ENCODE results near the gene SUSD5.

SUSD5 gene

GRCh38 chr3:33146791-33147445, 71.7 kb downstream of the SUSD5 start:
- no peaks in the 10 kb centered on the region for H3K9me3 ChIP-seq (ENCODE audit: severe bottlenecking)
- no peak for DNase-seq
- peaks cover 7% of the 10 kb centered on the region; the same call in 1 of the 2 replicates for H3K36me3 ChIP-seq
- TF ChIP-seq CTCF (IDR thresholded peaks at IDR 0.05; ENCODE audit: low read depth, low read length): no peak
- no peaks in the 10 kb centered on the region for H3K27me3 ChIP-seq (ENCODE audit: insufficient read depth, low read depth, severe bottlenecking)
- H3K27ac ChIP-seq: no peak overlapping the region
- H3K4me3 ChIP-seq (ENCODE audit: low read depth, low read length): no peak overlapping the region

GRCh38 chr3:33145901-33146580, 72.6 kb downstream of the SUSD5 start:
- no peak for TF ChIP-seq CTCF (IDR thresholded peaks at IDR 0.05; ENCODE audit: low read depth, low read length)
- Histone ChIP-seq H3K36me3 (peaks cover 7% of the 10 kb centered on the region; the same call in 1 of the 2 replicates), H3K27me3 (ENCODE audit: insufficient read depth, low read depth, severe bottlenecking) (no peaks in the 10 kb centered on the region), H3K4me3 (ENCODE audit: low read depth, low read length) (no peak overlapping the region), H3K9me3 (ENCODE audit: severe bottlenecking) (no peaks in the 10 kb centered on the region), H3K27ac (no peak overlapping the region)
- DNase-seq: no peak

GRCh38 chr3:33145221-33145900, 73.2 kb downstream of the SUSD5 start:
- no peaks in the 10 kb centered on the region for H3K9me3 ChIP-seq (ENCODE audit: severe bottlenecking)
- H3K27ac ChIP-seq: no peak overlapping the region
- no peak overlapping the region for H3K4me3 ChIP-seq (ENCODE audit: low read depth, low read length)
- no peaks in the 10 kb centered on the region for H3K27me3 ChIP-seq (ENCODE audit: insufficient read depth, low read depth, severe bottlenecking)
- no peak for DNase-seq
- TF ChIP-seq CTCF (IDR thresholded peaks at IDR 0.05; ENCODE audit: low read depth, low read length): no peak
- peaks cover 7% of the 10 kb centered on the region; the same call in 1 of the 2 replicates for H3K36me3 ChIP-seq

- no peak overlapping the region for H3K27ac ChIP-seq
- H3K36me3 ChIP-seq: peaks cover 7% of the 10 kb centered on the region; the same call in 1 of the 2 replicates
- no peaks in the 10 kb centered on the region for H3K27me3 ChIP-seq (ENCODE audit: insufficient read depth, low read depth, severe bottlenecking)
- no peaks in the 10 kb centered on the region for H3K9me3 ChIP-seq (ENCODE audit: severe bottlenecking)
- peak; percentile 39 for DNase-seq
- no peak overlapping the region for H3K4me3 ChIP-seq (ENCODE audit: low read depth, low read length)
- TF ChIP-seq CTCF (IDR thresholded peaks at IDR 0.05; ENCODE audit: low read depth, low read length): peak; percentile 67
Observed at GRCh38 chr3:33144433-33144832, 74.2 kb downstream of the SUSD5 start.

- Histone ChIP-seq H3K27me3 (ENCODE audit: insufficient read depth, low read depth, severe bottlenecking) (no peaks in the 10 kb centered on the region), H3K27ac (no peak overlapping the region), H3K9me3 (ENCODE audit: severe bottlenecking) (no peaks in the 10 kb centered on the region), H3K36me3 (peaks cover 7% of the 10 kb centered on the region), H3K4me3 (ENCODE audit: low read depth, low read length) (no peak overlapping the region)
- no peak for TF ChIP-seq CTCF (IDR thresholded peaks at IDR 0.05; ENCODE audit: low read depth, low read length)
- DNase-seq: no peak
Observed at GRCh38 chr3:33141006-33141405, 77.6 kb downstream of the SUSD5 start.

Measured in WERI-Rb-1 (cell line).